Activated T-cell treated with anti-CD3 and anti-CD28 coated beads for 4 hours (primary cell): ENCODE results near the gene ACACA.

Source experiments
- DNase-seq: peaks from one replicate; pipeline ENCODE4 v3.0.0-alpha.2; 2020

The ACACA gene

DNA sequence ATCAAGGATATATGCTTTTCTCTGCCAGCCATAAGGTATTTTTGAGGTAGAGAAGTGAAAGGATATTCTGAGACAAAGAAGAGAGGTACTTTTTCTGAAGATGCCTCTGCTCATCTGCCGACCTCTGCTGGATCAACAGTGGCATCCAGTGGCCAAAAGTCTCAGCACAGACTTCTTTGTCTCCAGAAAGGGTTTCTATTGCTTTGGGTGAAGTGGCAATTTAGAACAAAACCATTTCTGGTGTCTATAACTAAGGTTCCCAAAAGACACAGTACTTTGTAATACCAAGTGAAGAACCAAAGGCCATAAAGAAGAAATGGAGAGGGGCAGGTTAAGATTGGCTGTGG lies 186.1 kb downstream of the ACACA start:
- DNase-seq: no peak

DNA sequence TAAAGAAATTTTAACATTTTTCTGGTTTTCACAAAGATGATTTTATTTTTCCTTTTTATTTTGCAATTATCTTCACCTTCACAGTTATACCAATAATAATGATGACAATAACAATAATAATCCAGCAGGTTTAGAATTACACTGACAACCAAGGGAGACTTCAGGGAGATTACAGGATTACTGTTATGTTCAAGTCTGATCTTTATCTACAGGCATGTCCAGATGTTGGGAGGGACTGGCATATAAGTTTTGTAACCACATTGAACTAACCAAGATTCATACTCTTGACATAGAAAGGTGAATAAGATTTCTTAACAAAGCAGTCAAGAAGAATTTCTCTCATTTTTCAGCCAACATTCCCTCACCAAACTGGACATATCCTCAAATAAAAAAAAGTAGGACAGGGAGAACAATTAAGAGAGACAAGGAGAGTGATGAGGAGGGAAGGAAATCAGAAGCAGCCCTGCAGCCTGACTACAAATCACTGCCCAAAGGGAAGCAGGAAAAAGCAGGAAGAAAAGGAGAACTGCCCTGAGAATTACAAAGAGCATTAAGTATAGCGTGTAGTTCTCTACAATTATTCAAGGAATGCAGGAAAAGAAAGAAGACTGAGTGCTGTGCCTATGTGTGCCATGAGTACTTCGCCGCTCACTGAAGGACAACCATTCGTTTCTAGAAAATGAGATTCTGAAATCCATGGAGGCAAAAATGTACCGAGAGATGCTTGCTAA lies 186.6 kb downstream of the ACACA start:
- DNase-seq: no peak

DNA sequence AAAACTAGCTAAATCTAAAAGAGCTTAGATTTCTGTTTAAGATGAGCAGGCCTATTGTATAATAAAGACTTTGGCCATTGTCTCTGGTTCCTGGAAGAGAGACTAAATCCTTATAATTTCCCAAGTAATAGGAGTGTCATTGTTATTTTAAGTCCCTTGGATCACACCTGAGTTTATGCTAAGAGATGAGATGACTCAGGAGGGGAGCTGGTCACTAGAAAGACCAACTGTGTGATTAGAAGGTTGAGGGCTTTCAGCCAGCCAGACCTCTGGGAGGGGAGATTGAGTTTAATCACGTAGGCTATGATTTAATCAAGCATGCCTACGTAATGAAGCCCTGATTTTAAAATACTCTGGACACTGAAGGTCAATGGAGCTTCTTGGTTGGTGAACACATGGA lies 187.8 kb downstream of the ACACA start:
- DNase-seq: no peak

DNA sequence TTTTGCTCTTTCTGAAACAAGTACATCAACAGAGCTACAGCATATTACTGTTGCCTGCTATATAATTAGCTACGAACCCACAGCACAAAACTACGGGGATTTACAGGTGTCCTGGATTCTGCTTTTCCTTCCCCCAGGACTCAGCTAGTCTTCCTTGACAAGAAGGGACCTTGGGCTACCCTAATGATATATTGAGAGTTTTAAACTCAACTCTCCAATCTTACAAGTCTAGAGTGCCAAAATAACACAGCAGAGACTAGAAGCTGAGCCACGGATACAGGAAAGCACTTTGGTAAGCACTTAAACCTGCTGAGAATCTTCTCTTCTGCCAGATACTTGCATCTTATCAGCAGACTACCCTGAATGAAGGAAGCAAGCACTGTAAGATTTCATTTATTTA lies 192.2 kb downstream of the ACACA start:
- no peak for DNase-seq

GRCh38 chr17:37213927-37214326 lies 192.7 kb downstream of the ACACA start:
- no peak for DNase-seq

DNA sequence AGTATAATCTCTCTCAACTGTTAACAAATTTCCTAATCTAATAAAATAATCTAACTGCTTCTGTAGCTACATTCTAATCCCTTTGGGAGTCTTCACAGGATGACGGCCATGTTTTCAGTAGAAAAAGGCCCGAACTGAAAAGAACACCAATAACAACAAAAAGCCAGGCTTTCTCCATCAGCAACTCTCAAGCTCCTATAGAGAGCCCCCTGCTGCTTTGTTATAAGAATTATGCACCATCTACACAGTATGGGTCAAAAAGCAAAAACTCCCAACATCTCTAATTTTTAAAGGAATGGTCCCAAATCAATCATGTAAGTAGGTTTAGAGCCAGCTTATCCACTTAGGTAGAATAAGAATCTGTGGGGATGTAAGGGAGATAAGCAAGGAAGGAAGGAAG lies 194.5 kb downstream of the ACACA start:
- no peak for DNase-seq

DNA sequence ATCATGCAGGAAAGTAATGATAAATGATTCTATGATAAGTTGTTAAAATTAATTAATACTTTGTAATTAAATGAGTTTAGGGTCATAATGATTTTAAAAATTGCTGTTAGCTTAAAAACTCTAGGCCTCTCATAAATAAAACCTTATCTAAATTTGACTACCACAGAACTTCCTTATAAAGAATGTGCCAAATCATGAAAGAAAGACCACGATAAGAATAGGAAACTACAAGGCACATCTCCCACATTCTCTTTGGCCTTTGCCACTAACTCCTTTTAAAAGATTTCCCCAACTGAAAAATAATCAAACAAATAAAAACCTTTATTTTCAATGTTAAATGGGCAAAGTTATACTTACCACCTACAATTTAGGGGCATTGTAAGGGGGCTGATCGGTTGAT lies 195.5 kb downstream of the ACACA start:
- no peak for DNase-seq

GRCh38 chr17:37207103-37207502 lies 199.5 kb downstream of the ACACA start:
- DNase-seq: no peak

DNA sequence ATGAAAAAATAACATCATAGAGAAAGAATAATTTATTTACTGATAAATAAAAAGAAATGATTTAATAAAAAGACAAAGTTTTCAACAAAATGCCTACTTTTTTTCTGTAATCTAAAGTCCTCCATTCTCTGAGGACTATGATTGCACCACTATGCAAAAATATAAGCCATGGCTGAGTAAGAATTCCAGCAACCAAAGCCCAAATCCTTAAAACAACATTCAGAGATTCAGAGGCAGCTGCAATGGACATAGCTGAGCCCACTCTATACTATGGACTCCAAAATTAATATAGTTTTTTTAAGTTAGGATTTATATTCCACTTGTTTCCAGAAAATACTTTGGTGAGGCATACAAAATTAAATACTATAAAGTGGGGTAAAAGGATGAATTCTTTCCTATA lies 200.3 kb downstream of the ACACA start:
- DNase-seq: no peak

DNA sequence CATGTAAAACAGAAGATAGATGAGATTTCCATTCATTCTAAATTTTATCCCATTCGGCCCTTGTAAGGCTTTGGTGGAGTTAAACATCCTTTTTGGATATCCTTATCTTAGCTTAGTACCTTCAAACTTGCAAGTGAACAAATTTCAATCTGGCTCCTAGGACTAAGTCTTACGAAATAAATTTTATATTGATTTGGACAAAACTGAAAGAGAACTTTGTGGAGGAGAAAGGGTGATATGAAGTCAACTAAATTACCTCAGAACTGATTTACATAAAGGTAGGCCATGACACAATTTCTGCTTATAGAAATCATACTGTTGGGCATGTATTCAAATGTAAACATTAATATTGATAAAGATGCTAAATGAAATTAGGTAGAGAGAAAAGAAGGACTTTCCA lies 206.1 kb downstream of the ACACA start:
- DNase-seq: no peak

GRCh38 chr17:37197336-37197735 lies 209.3 kb downstream of the ACACA start:
- no peak for DNase-seq

DNA sequence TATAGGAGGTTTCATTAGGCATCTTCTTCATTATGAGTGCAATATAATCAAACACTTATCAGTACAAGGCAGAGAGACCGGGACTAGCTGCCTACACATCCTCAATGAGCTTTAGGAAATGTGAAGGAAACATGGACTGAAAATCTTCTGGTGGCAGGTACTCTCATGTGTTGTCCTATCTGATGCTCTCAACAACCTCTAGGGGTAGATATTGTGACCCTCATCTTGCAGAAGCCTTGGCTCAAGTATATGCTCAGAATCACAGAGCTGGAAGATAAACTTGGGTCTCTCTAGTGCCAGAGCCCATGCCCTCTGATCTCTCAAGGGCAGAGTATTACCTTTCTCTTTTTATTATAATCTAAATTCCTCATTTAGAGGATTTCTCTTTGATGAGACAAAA lies 212.4 kb downstream of the ACACA start:
- no peak for DNase-seq

GRCh38 chr17:37191219-37191618 lies 215.4 kb downstream of the ACACA start:
- DNase-seq: no peak

DNA sequence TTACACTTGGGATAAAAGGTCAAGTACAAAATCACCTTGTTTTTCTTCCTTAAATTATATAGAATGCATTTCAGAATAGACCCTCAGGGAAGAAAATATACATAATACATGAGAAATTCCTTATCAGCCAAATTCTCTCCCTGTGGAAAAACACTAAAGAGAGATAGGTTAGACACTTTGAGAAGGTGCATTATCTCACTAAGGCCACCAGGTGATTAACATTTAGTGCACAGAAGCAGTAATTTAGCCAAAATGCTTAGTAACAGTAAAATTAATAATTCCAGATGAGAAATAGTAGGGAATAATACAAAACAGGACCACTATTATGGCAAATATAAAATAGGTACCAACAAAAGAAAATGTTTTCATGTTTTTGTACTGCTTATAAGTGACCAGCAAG lies 216.1 kb downstream of the ACACA start:
- DNase-seq: no peak

DNA sequence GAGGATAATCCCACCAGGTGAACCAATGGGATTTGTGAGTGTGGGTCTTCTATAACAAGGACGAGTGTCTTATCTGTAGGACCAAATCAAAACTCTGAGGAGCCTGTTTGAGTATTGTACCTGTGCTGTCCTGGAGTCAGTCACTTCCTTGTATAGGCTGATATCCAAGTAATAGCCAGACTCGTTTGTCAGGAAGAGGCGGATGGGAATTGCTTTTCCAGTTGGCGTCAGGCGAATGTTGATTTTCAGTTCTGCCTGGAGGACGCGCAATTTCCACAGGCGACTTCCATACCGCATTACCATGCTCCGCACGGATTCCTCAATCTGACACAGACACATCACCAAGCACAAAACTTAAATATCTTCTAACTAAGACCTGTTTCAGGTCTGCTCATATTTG lies 218.5 kb downstream of the ACACA start:
- DNase-seq: no peak

GRCh38 chr17:37187262-37187661 lies 219.4 kb downstream of the ACACA start:
- no peak for DNase-seq

DNA sequence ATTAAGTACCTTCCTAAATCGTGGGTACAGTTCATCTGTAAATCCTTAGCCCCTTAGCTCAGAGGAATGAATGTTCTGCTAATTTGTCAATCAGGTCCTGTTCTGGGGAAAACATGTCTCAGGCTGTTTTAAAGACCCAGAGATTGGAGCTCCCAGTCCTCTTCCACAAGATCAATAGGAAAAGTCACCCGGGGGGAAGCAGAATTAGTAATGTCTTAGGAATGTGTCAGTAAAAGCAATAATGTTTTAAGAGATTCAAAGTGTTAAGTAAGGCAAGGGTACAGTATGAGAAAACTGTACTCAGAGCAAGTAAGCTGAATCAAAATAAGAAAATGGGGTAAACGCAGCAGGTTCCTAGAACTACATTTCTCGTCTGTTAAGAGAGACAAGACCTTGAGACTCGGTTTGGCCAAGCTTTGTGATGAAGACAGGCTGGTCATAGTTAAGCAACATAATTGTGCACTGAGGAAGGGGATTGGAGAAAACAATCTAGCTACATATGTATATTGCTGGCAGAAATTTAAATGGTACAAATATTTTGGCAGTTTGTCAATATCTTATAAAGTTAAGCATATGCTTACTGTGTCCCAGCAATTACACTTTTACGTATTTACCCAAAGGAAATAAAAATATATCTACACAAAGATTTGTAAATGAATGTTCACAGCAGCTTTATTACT lies 223.7 kb downstream of the ACACA start:
- DNase-seq: no peak

- no peak for DNase-seq
Observed at GRCh38 chr17:37180376-37180775, 226.3 kb downstream of the ACACA start.

DNA sequence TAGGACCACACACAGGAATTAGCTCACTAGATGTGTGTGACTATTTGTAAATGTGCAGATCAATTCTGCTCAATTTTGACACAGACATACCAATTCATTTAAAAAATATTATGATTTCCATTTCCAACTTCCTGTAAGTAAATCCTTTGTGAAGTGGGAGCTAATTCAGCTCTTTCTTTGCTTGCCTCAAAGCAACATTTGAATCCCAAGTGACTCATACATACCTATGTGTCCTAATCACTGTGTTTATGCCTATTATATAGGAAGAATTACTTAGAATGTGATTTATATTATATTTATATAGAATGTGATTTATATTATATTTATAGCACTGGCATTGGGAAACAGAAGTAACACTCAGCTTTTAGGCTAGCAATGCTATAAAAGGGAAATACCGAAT lies 226.7 kb downstream of the ACACA start:
- no peak for DNase-seq

DNA sequence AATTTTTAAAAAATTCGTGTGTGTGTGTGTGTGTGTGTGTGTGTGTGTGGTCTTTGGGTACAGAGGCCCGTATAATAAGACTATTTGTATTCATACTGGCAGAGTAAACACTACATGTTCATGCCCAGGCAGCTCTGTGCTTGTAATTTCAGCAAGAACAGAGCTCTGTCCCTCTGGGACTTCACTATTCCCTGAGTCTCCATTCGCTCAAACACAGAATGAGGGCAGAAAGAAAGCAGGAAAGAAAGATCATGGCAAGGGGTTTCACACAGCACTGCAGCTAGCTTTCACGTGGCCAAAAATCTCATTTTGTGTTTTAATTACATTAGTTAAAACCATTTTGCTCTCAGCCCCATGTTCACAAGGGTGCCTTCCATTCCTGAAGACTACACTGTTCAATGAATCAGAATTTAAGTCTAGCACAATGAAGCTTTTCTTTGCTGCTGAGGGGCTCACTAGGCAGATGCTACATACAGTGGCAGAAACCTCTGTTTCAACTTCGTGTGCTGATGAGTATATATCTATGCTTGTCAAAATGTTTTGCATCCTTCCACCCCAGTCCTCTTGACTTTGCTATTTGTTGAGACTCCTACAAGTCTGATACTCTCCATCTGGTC lies 229.3 kb downstream of the ACACA start:
- DNase-seq: no peak

GRCh38 chr17:37176723-37177122 lies 229.9 kb downstream of the ACACA start:
- DNase-seq: no peak

DNA sequence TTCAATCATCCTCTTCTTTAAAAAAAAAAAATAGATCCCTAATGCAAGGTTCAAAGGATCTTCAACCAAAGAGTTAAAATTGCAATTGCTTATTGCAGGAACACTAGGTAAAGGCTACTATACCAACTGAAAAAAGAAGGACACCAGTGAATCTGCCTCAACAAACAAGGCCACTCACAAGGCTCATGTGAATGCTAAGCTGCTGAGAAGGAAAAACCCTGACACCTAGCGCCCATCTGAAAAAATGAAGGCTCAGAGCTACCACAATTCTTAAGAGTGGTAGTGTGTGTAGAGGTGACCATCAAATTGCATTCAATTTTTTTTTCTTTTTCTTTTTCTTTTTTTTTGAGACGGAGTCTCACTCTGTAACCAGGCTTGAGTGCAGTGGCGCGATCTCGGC lies 232.4 kb downstream of the ACACA start:
- no peak for DNase-seq

- DNase-seq: no peak
Observed at GRCh38 chr17:37170881-37171425, 235.7 kb downstream of the ACACA start.

- DNase-seq: no peak
Observed at GRCh38 chr17:37168731-37169353, 237.8 kb downstream of the ACACA start.
